ENCODE results near the gene TTR. TPM values are rescaled to one million over a fixed set of nuclear protein-coding genes. Genes with fewer than 3 reads are reported as not detected.

The TTR gene
- total RNA-seq, 1 experiment from 2014 or later: 139 TPM

DNA sequence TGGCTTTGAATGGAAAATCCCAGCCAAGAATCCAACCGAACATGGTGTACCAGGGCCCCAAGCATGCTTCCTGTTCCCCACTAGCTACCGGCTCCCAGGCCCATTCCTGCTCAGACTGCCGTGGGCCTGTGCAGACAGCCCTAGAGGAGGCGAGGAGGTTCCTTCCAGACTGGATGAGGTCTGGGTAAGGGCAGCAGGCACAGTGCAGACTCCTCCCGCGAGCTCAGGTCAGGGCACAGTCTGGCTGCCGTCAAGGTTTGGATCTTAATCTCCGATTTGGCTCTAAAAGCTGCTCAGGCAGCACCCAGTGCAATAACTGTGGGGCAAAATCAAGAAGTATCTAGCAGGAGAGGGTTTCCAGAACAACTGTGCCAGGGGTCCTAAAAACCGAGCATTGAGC is 19.3 kb upstream of the TTR start:
- Mint-ChIP-seq H3K36me3 (ENCODE audit: insufficient read depth, unreplicated experiment) (peaks cover 4% of the 10 kb centered on the region), H3K27ac (ENCODE audit: unreplicated experiment) (no peak overlapping the region), H3K9me3 (ENCODE audit: unreplicated experiment) (no peaks in the 10 kb centered on the region), H3K4me3 (ENCODE audit: unreplicated experiment) (no peak overlapping the region), H3K4me1 (ENCODE audit: low read depth, unreplicated experiment) (peaks cover 17% of the 10 kb centered on the region), H3K27me3 (ENCODE audit: insufficient read depth, unreplicated experiment) (no peaks in the 10 kb centered on the region)
- no peak for DNase-seq
- ChIA-PET CTCF (no interaction called here), POLR2A (no interaction called here)
- Histone ChIP-seq H3K9me3 (no peaks in the 10 kb centered on the region), H3K36me3 (ENCODE audit: control insufficient read depth, insufficient read depth, low read length) (no peaks in the 10 kb centered on the region), H3K4me1 (no peaks in the 10 kb centered on the region), H3K27me3 (replicated peaks; ENCODE audit: control insufficient read depth, insufficient read depth, low read length) (no peaks in the 10 kb centered on the region), H3K4me3 (ENCODE audit: low read depth, low read length) (no peak overlapping the region)
- BruUV-seq (replicated peaks): no TSS peak
- intact Hi-C loops (cut with micrococcal nuclease; ENCODE audit: unreplicated experiment): no loop called here
- no peak for TF ChIP-seq CTCF (IDR thresholded peaks at IDR 0.05; ENCODE audit: insufficient read depth in 1 of 2, low read depth in 1 of 2, low read length in 1 of 2, severe bottlenecking in 1 of 2, unreplicated experiment in 1 of 2)

DNA sequence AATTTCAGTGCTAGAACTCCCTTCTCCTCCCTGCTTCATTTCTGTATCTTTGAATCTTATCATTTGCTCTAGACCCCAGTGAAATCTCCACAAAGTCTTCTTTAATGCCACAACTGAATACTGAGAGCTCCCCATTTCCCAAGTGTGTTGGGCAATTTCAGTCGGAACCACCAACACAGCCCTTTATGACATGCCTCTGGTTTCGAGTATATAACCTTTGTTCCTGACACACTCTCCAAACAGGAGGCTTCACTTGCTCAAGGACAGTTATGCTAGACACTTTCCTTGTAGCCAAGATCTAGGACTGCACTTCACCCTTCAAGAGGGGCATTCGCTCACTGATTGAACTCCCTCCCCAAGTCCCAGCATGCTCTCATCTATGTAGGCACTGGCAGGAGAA is 18.6 kb upstream of the TTR start:
- DNase-seq: no peak
- ChIA-PET CTCF (no interaction called here), POLR2A (no interaction called here)
- Histone ChIP-seq H3K4me1 (no peaks in the 10 kb centered on the region), H3K4me3 (ENCODE audit: low read depth, low read length) (no peak overlapping the region), H3K27me3 (replicated peaks; ENCODE audit: control insufficient read depth, insufficient read depth, low read length) (no peaks in the 10 kb centered on the region), H3K36me3 (ENCODE audit: control insufficient read depth, insufficient read depth, low read length) (no peaks in the 10 kb centered on the region), H3K9me3 (no peaks in the 10 kb centered on the region)
- Mint-ChIP-seq H3K4me3 (ENCODE audit: unreplicated experiment) (no peak overlapping the region), H3K27ac (ENCODE audit: unreplicated experiment) (no peak overlapping the region), H3K9me3 (ENCODE audit: unreplicated experiment) (no peaks in the 10 kb centered on the region), H3K27me3 (ENCODE audit: insufficient read depth, unreplicated experiment) (no peaks in the 10 kb centered on the region), H3K36me3 (ENCODE audit: insufficient read depth, unreplicated experiment) (peaks cover 4% of the 10 kb centered on the region), H3K4me1 (ENCODE audit: low read depth, unreplicated experiment) (peaks cover 17% of the 10 kb centered on the region)
- TF ChIP-seq CTCF (IDR thresholded peaks at IDR 0.05; ENCODE audit: insufficient read depth in 1 of 2, low read depth in 1 of 2, low read length in 1 of 2, severe bottlenecking in 1 of 2, unreplicated experiment in 1 of 2): no peak
- no TSS peak for BruUV-seq (replicated peaks)
- intact Hi-C loops (cut with micrococcal nuclease; ENCODE audit: unreplicated experiment): no loop called here

DNA sequence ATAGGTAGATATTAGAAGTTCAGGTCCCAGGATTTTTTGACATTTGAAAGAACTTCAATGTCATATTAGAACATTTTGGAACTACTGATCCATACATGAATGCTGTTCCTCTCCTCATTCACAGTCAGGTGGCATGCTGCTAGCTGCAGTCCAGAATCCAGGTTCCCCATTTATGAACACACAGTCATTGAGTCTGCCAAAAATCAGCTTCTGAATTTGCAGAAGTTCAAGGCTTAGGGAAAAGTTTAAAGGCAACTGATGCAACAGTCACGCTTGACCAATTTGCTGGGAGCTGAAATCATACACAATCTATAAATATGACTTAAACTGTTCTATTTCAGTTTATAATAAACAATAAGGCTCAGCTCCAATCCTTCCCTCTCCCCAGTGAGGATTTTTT is 17.3 kb upstream of the TTR start:
- Histone ChIP-seq H3K36me3 (ENCODE audit: control insufficient read depth, insufficient read depth, low read length) (no peaks in the 10 kb centered on the region), H3K4me3 (ENCODE audit: low read depth, low read length) (no peak overlapping the region), H3K27me3 (replicated peaks; ENCODE audit: control insufficient read depth, insufficient read depth, low read length) (no peaks in the 10 kb centered on the region), H3K4me1 (no peaks in the 10 kb centered on the region), H3K9me3 (no peaks in the 10 kb centered on the region)
- no peak overlapping the region for H3K4me3 Mint-ChIP-seq (ENCODE audit: unreplicated experiment)
- intact Hi-C loops (cut with micrococcal nuclease; ENCODE audit: unreplicated experiment): no loop called here
- H3K27me3 Mint-ChIP-seq (ENCODE audit: insufficient read depth, unreplicated experiment): no peaks in the 10 kb centered on the region
- BruUV-seq (replicated peaks): no TSS peak
- no peaks in the 10 kb centered on the region for H3K9me3 Mint-ChIP-seq (ENCODE audit: unreplicated experiment)
- peaks cover 17% of the 10 kb centered on the region for H3K4me1 Mint-ChIP-seq (ENCODE audit: low read depth, unreplicated experiment)
- H3K36me3 Mint-ChIP-seq (ENCODE audit: insufficient read depth, unreplicated experiment): peaks cover 4% of the 10 kb centered on the region
- CTCF ChIA-PET: interaction anchor here (0.7 kb wide), 1 partner anchor 36 kb away, joined by 6 read pairs; no protein-coding TSS in a partner anchor
- no peak for DNase-seq
- TF ChIP-seq CTCF (IDR thresholded peaks at IDR 0.05; ENCODE audit: insufficient read depth in 1 of 2, low read depth in 1 of 2, low read length in 1 of 2, severe bottlenecking in 1 of 2, unreplicated experiment in 1 of 2): no peak
- no peak overlapping the region for H3K27ac Mint-ChIP-seq (ENCODE audit: unreplicated experiment)
- POLR2A ChIA-PET: no interaction called here

Data from Caco-2 (cell line).